NCI-H2196 (cell line): ENCODE data around the gene EXOSC9.
"Not testable (repeated sequence)": the region's sequence is repeated elsewhere in the genome, so short reads cannot be mapped to it uniquely, and the experiment has no call there.

Source experiments
- DNase-seq: peaks from one replicate; lab custom pipeline; 2025; ENCODE audit not compliant: unreplicated experiment; lab: John Stamatoyannopoulos, UW

Gene EXOSC9

GRCh38 chr4:121800961-121801714 lies at the start of gene EXOSC9:
TSS of gene EXOSC9 (plus strand) at chr4:121801323. CDS start at chr4:121801425, 102 bp downstream.
- DNase-seq, result peak; percentile 87

GRCh38 chr4:121752142-121752541 lies 49.0 kb upstream of the EXOSC9 start:
- not testable (repeated sequence) for DNase-seq

- no peak for DNase-seq
These were observed 42.1 kb upstream of the EXOSC9 start for GRCh38 chr4:121758925-121759568.

- no peak for DNase-seq
These were observed 40.9 kb upstream of the EXOSC9 start for GRCh38 chr4:121760205-121760604.

GRCh38 chr4:121764303-121764701 lies 36.8 kb upstream of the EXOSC9 start:
- DNase-seq, result no peak

- no peak for DNase-seq
These were observed 36.3 kb upstream of the EXOSC9 start, which contains the start of gene SMIM43 for GRCh38 chr4:121764702-121765367. TSS of gene SMIM43 (minus strand) at chr4:121765164. CDS start at chr4:121765105, 59 bp downstream.

GRCh38 chr4:121765368-121765705 lies 35.8 kb upstream of the EXOSC9 start:
- DNase-seq, result no peak

GRCh38 chr4:121765971-121766538 lies 35.1 kb upstream of the EXOSC9 start:
- DNase-seq, result no peak

GRCh38 chr4:121767166-121767565 lies 34.0 kb upstream of the EXOSC9 start:
- no peak for DNase-seq

GRCh38 chr4:121769341-121769740 lies 31.8 kb upstream of the EXOSC9 start:
- no peak for DNase-seq

- DNase-seq, result no peak
These were observed 29.3 kb upstream of the EXOSC9 start for GRCh38 chr4:121771869-121772268.

- no peak for DNase-seq
These were observed 27.2 kb upstream of the EXOSC9 start for GRCh38 chr4:121773883-121774282.

- DNase-seq, result no peak
These were observed 24.3 kb upstream of the EXOSC9 start for GRCh38 chr4:121776610-121777401.

GRCh38 chr4:121777625-121778024 lies 23.5 kb upstream of the EXOSC9 start:
- no peak for DNase-seq

GRCh38 chr4:121778991-121779628 lies 22.0 kb upstream of the EXOSC9 start:
- DNase-seq, result no peak

- DNase-seq, result no peak
These were observed 17.9 kb upstream of the EXOSC9 start for GRCh38 chr4:121783210-121783609.

GRCh38 chr4:121784401-121784800 lies 16.7 kb upstream of the EXOSC9 start:
- DNase-seq, result no peak

- DNase-seq, result no peak
These were observed 16.1 kb upstream of the EXOSC9 start for GRCh38 chr4:121784975-121785374.

GRCh38 chr4:121785479-121785878 lies 15.6 kb upstream of the EXOSC9 start:
- DNase-seq, result no peak

GRCh38 chr4:121786221-121786620 lies 14.9 kb upstream of the EXOSC9 start:
- no peak for DNase-seq
